CD14-positive monocyte (primary cell): ENCODE results near the gene PDAP1. TPM values are rescaled to one million over a fixed set of nuclear protein-coding genes. Genes with fewer than 3 reads are reported as not detected.

Source experiments
- DNase-seq, 3 donors: peaks; one replicate each; pipeline ENCODE4 v3.0.0-alpha.2; 2011 to 2022
- H2AFZ ChIP-seq: 2 replicates; pipeline ENCODE4 v1.6.0; 2012; ENCODE audit warnings: mild to moderate bottlenecking, low read depth, low read length, inconsistent platforms; ENCODE audit not compliant: insufficient read depth, poor library complexity, severe bottlenecking
- H3K27ac ChIP-seq, 2 donors: 1 replicate in 1 of 2; 2 replicates in 1 of 2; pipeline ENCODE4 v1.5.1; 2012 to 2013; ENCODE audit warnings: low read length in 2 of 2, control low read depth in 1 of 2, inconsistent platforms in 1 of 2, low read depth in 1 of 2, mild to moderate bottlenecking in 1 of 2
- H3K27me3 ChIP-seq, 2 donors: one replicate each; pipeline versions ENCODE4 v1.6.0 to v1.6.1; 2011 to 2013; ENCODE audit warnings: low read length in 2 of 2; ENCODE audit not compliant: control insufficient read depth in 2 of 2, insufficient read depth in 2 of 2
- H3K36me3 ChIP-seq, 2 donors: replicated peaks in 1 of 2; 1 replicate in 1 of 2; 2 replicates in 1 of 2; pipeline versions ENCODE4 v1.5.1 to v1.6.1; 2012 to 2013; ENCODE audit warnings: low read length in 2 of 2, control low read depth in 1 of 2, inconsistent platforms in 1 of 2, mild to moderate bottlenecking in 1 of 2; ENCODE audit not compliant: insufficient read depth in 2 of 2, control insufficient read depth in 1 of 2
- H3K4me1 ChIP-seq, 2 donors: 1 replicate in 1 of 2; 2 replicates in 1 of 2; pipeline versions ENCODE4 v1.5.1 to v1.6.1; 2012 to 2013; ENCODE audit warnings: low read length in 2 of 2, control low read depth in 1 of 2, inconsistent platforms in 1 of 2, mild to moderate bottlenecking in 1 of 2, moderate library complexity in 1 of 2; ENCODE audit not compliant: insufficient read depth in 2 of 2, control insufficient read depth in 1 of 2
- H3K4me2 ChIP-seq: replicated peaks from 2 replicates; pipeline ENCODE3; 2012; ENCODE audit warnings: low read length, moderate library complexity, mild to moderate bottlenecking; ENCODE audit not compliant: poor library complexity, severe bottlenecking; ENCODE audit errors: extremely low read depth
- H3K4me3 ChIP-seq, 3 experiments: fragments of 200-600 bp in 1 of 3; sonication (generic) in 1 of 3; replicated peaks in 1 of 3; 1 replicate in 2 of 3; 2 replicates in 1 of 3; pipeline ENCODE4 v1.5.1; 2011 to 2013; ENCODE audit warnings: low read length in 3 of 3, mild to moderate bottlenecking in 3 of 3, control low read depth in 2 of 3, low read depth in 2 of 3, inconsistent platforms in 1 of 3, moderate library complexity in 1 of 3
- H3K79me2 ChIP-seq: 2 replicates; pipeline ENCODE4 v1.6.0; 2012; ENCODE audit warnings: mild to moderate bottlenecking, control low read depth, inconsistent platforms, low read length, moderate library complexity; ENCODE audit not compliant: insufficient read depth
- H3K9ac ChIP-seq: 2 replicates; pipeline ENCODE4 v1.6.0; 2017; ENCODE audit warnings: low read length, mild to moderate bottlenecking; ENCODE audit not compliant: insufficient read depth, poor library complexity, severe bottlenecking
- H3K9me3 ChIP-seq, 2 donors: replicated peaks in 1 of 2; 1 replicate in 1 of 2; 2 replicates in 1 of 2; pipeline versions ENCODE4 v1.5.1 to v1.6.1; 2012 to 2013; ENCODE audit warnings: low read length in 2 of 2, control low read depth in 1 of 2; ENCODE audit not compliant: control insufficient read depth in 1 of 2, insufficient read depth in 1 of 2
- H4K20me1 ChIP-seq: 2 replicates; pipeline ENCODE4 v1.6.0; 2012; ENCODE audit warnings: mild to moderate bottlenecking, low read length, control low read depth, moderate library complexity; ENCODE audit not compliant: insufficient read depth
- H3K27ac Mint-ChIP-seq, 7 donors: one replicate each; pipeline ENCODE4 v1.8.0; 2020; ENCODE audit warnings: mild to moderate bottlenecking in 7 of 7, mixed read lengths in 7 of 7, moderate library complexity in 6 of 7, inconsistent platforms in 2 of 7
- H3K27me3 Mint-ChIP-seq, 3 donors: one replicate each; pipeline ENCODE4 v1.8.0; 2021 to 2022; ENCODE audit warnings: low read depth in 3 of 3, mild to moderate bottlenecking in 3 of 3, mixed read lengths in 3 of 3, moderate library complexity in 3 of 3, inconsistent platforms in 1 of 3
- H3K36me3 Mint-ChIP-seq, 2 donors: one replicate each; pipeline ENCODE4 v1.8.0; 2020; ENCODE audit warnings: mixed read lengths in 2 of 2, inconsistent platforms in 1 of 2, mild to moderate bottlenecking in 1 of 2
- H3K4me1 Mint-ChIP-seq: one replicate; pipeline ENCODE4 v1.8.0; 2020; ENCODE audit warnings: mild to moderate bottlenecking, mixed read lengths
- H3K4me3 Mint-ChIP-seq, 2 donors: one replicate each; pipeline ENCODE4 v1.8.0; 2020; ENCODE audit warnings: mild to moderate bottlenecking in 2 of 2, mixed read lengths in 2 of 2, moderate library complexity in 1 of 2
- H3K9me3 Mint-ChIP-seq, 7 donors: one replicate each; pipeline ENCODE4 v1.8.0; 2020 to 2022; ENCODE audit warnings: mixed read lengths in 7 of 7, mild to moderate bottlenecking in 6 of 7, moderate library complexity in 6 of 7, inconsistent platforms in 2 of 7
- WGBS: methylation state at CpG from one replicate; pipeline ENCODE4 v1.1.5; 2013; ENCODE audit warnings: missing lambda C conversion rate; ENCODE audit not compliant: insufficient coverage; 5-methylcytosine and 5-hydroxymethylcytosine counted together
- intact Hi-C, 2 donors: fragments of 100-400 bp; cut with micrococcal nuclease; formaldehyde crosslinking; loops; one replicate each; pipeline versions ENCODE4 v1.15.0 to v1.15.1; 2023
- polyA plus RNA-seq, 3 donors: library from polyadenylated mRNA; depleted of rRNA in 1 of 3; unstranded in 2 of 3; stranded (reverse) in 1 of 3; fragments of 300-500 nt in 2 of 3; fragments of >200 nt in 1 of 3; fragmentation: Illumina TruSeq in 2 of 3; gene quantifications; 1 replicate in 2 of 3; 2 replicates in 1 of 3; pipeline ENCODE4 v1.2.3, GENCODE V29; 2012 to 2021
- TF ChIP-seq, protein P1 (sequence below): fragments of 200-600 bp; IDR thresholded peaks from one replicate; pipeline ENCODE4 v1.8.0; 2022; ENCODE audit warnings: antibody characterized with exemption, mild to moderate bottlenecking

PDAP1 gene
- polyA plus RNA-seq, 3 donors, result 9.8 to 43.3 (median 16.2) TPM

DNA sequence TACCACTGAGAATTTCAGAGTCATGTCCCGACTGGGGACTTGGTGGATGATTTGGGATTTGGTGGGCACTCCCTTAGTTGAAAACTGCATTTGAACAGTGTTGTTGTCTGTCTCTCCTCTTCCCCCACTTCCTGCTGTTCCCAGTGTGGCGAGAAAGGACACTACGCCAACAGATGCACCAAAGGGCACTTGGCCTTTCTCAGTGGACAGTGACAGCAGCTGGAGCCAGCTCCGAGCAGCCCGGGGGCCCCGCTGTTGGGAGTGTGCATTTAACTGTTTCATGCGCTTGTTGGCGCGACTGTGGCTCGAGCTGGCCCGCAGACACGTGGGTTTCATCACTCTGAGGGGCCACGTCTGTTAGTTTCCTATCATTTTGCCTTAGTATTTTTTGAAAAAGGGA, 47.9 kb upstream of the PDAP1 start:
- no peak overlapping the region for H3K9ac ChIP-seq
- H4K20me1 ChIP-seq, result peaks cover 80% of the 10 kb centered on the region
- no peaks in the 10 kb centered on the region for H3K4me1 Mint-ChIP-seq
- H2AFZ ChIP-seq, result no peak overlapping the region
- intact Hi-C loops, result no loop called here
- H3K9me3 Mint-ChIP-seq, result no peaks in the 10 kb centered on the region
- H3K36me3 Mint-ChIP-seq, result peaks cover 74 to 93% of the 10 kb centered on the region in 2 donors
- no peaks in the 10 kb centered on the region for H3K9me3 ChIP-seq
- H3K4me2 ChIP-seq, result no peak overlapping the region
- H3K4me3 ChIP-seq, result no peak overlapping the region
- 80% methylated on average over 9 of the region's 13 CpGs for WGBS
- peaks cover 90 to 100% of the 10 kb centered on the region in 2 donors for H3K36me3 ChIP-seq
- H3K27ac ChIP-seq, result no peak overlapping the region
- H3K27ac Mint-ChIP-seq, result no peak overlapping the region
- H3K79me2 ChIP-seq, result peaks cover 38% of the 10 kb centered on the region
- TF ChIP-seq, protein P1, sequence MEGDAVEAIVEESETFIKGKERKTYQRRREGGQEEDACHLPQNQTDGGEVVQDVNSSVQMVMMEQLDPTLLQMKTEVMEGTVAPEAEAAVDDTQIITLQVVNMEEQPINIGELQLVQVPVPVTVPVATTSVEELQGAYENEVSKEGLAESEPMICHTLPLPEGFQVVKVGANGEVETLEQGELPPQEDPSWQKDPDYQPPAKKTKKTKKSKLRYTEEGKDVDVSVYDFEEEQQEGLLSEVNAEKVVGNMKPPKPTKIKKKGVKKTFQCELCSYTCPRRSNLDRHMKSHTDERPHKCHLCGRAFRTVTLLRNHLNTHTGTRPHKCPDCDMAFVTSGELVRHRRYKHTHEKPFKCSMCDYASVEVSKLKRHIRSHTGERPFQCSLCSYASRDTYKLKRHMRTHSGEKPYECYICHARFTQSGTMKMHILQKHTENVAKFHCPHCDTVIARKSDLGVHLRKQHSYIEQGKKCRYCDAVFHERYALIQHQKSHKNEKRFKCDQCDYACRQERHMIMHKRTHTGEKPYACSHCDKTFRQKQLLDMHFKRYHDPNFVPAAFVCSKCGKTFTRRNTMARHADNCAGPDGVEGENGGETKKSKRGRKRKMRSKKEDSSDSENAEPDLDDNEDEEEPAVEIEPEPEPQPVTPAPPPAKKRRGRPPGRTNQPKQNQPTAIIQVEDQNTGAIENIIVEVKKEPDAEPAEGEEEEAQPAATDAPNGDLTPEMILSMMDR, result no peak
- H3K27me3 ChIP-seq, result no peaks in the 10 kb centered on the region
- no peaks in the 10 kb centered on the region for H3K27me3 Mint-ChIP-seq
- no peaks in the 10 kb centered on the region for H3K4me1 ChIP-seq
- no peak overlapping the region for H3K4me3 Mint-ChIP-seq
- DNase-seq, result no peak

DNA sequence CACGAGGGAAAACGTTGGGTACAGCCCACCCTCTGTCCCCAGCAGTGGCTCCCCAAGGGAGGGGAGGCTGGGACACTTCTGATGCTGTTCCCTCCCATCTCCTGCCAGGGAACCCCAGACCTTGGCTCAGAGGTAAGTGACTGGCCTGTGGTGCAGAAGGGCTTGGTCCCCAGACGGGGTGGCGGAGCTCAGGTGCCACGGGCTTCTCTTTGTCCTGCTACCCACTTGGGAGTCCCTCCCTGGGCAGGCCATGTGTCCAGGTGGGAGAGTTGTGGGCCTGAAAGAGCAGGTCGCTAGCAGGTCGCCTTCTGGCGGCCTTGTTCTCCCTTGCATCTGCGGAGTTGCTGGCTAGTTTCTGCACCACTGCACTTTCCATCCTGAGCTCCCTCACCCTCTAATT, 47.5 kb upstream of the PDAP1 start:
- H4K20me1 ChIP-seq, result peaks cover 76% of the 10 kb centered on the region
- Mint-ChIP-seq H3K27ac (peak overlapping the region in 1 of 7 donors; percentile 53), H3K4me1 (no peaks in the 10 kb centered on the region), H3K27me3 (no peaks in the 10 kb centered on the region), H3K36me3 (peaks cover 77 to 93% of the 10 kb centered on the region in 2 donors), H3K4me3 (no peak overlapping the region), H3K9me3 (no peaks in the 10 kb centered on the region)
- no peak overlapping the region for H3K4me3 ChIP-seq
- DNase-seq, result no peak
- peaks cover 34% of the 10 kb centered on the region for H3K79me2 ChIP-seq
- no peak overlapping the region for H3K9ac ChIP-seq
- 50% methylated on average over 1 of the region's 9 CpGs for whole genome bisulfite sequencing
- H3K9me3 ChIP-seq, result no peaks in the 10 kb centered on the region
- no peak overlapping the region for H2AFZ ChIP-seq
- H3K27ac ChIP-seq, result no peak overlapping the region
- peaks cover 92 to 100% of the 10 kb centered on the region in 2 donors for H3K36me3 ChIP-seq
- H3K4me1 ChIP-seq, result no peaks in the 10 kb centered on the region
- no peak overlapping the region for H3K4me2 ChIP-seq
- H3K27me3 ChIP-seq, result no peaks in the 10 kb centered on the region
- intact Hi-C loops, result no loop called here
- TF ChIP-seq, protein P1, result no peak
